Mammary epithelial cell (primary cell): ENCODE data around the gene CFAP221.

ENCODE experiments used
- EZH2 ChIP-seq: IDR thresholded peaks from 2 replicates; pipeline ENCODE4 v1.6.1; 2012; ENCODE audit warnings: low read length, inconsistent platforms, borderline replicate concordance
- TF ChIP-seq, protein P1 (sequence below), 2 donors: IDR thresholded peaks in 1 of 2; conservative IDR thresholded peaks in 1 of 2; 2 replicates each; pipeline ENCODE4 v1.5.1; 2011 to 2012; ENCODE audit warnings: inconsistent platforms in 2 of 2, low read length in 2 of 2, mild to moderate bottlenecking in 2 of 2, control low read depth in 1 of 2, low read depth in 1 of 2; ENCODE audit not compliant: insufficient read depth in 1 of 2; ENCODE audit errors: extremely low read depth in 1 of 2

- TF ChIP-seq, protein P1, sequence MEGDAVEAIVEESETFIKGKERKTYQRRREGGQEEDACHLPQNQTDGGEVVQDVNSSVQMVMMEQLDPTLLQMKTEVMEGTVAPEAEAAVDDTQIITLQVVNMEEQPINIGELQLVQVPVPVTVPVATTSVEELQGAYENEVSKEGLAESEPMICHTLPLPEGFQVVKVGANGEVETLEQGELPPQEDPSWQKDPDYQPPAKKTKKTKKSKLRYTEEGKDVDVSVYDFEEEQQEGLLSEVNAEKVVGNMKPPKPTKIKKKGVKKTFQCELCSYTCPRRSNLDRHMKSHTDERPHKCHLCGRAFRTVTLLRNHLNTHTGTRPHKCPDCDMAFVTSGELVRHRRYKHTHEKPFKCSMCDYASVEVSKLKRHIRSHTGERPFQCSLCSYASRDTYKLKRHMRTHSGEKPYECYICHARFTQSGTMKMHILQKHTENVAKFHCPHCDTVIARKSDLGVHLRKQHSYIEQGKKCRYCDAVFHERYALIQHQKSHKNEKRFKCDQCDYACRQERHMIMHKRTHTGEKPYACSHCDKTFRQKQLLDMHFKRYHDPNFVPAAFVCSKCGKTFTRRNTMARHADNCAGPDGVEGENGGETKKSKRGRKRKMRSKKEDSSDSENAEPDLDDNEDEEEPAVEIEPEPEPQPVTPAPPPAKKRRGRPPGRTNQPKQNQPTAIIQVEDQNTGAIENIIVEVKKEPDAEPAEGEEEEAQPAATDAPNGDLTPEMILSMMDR (conservative IDR thresholded peaks at IDR 0.05 in 1 of 2, IDR thresholded peaks at IDR 0.05 in 1 of 2; ENCODE audit: extremely low read depth in 1 of 2, insufficient read depth in 1 of 2, low read depth in 1 of 2, low read length in 2 of 2), result no peak
- no peak for TF ChIP-seq EZH2
Measured at GRCh38 chr2:119689218-119689617, 145.0 kb downstream of the CFAP221 start.
